WI38 (cell line): Measurements from ENCODE around the gene NUP58.

Experiments
- H3K4me3 ChIP-seq: 2 replicates; pipeline ENCODE4 v1.5.1; 2011; ENCODE audit warnings: low read depth, mild to moderate bottlenecking, control low read depth, low read length
- CTCF ChIP-seq: IDR thresholded peaks from 2 replicates; pipeline ENCODE4 v1.5.1; 2012; ENCODE audit warnings: low read depth, mild to moderate bottlenecking, control low read depth, low read length

The NUP58 gene

GRCh38 chr13:25329706-25330105 lies 28.3 kb downstream of the NUP58 start:
- no peak for TF ChIP-seq CTCF
- H3K4me3 ChIP-seq = no peak overlapping the region

GRCh38 chr13:25330541-25330940 lies 29.1 kb downstream of the NUP58 start:
- H3K4me3 ChIP-seq = no peak overlapping the region
- no peak for TF ChIP-seq CTCF

- H3K4me3 ChIP-seq = no peak overlapping the region
- no peak for TF ChIP-seq CTCF
Measured at GRCh38 chr13:25335856-25336255, 34.4 kb downstream of the NUP58 start.

- no peak overlapping the region for H3K4me3 ChIP-seq
- TF ChIP-seq CTCF = no peak
Measured at GRCh38 chr13:25345576-25345975, 44.2 kb downstream of the NUP58 start.

GRCh38 chr13:25347151-25347550 lies 45.7 kb downstream of the NUP58 start:
- TF ChIP-seq CTCF = no peak
- no peak overlapping the region for H3K4me3 ChIP-seq

GRCh38 chr13:25351404-25351803 lies 50.0 kb downstream of the NUP58 start:
- TF ChIP-seq CTCF = no peak

GRCh38 chr13:25352230-25352629 lies 50.8 kb downstream of the NUP58 start:
- H3K4me3 ChIP-seq = no peak overlapping the region
- no peak for TF ChIP-seq CTCF

More at GRCh38 chr13:25351404-25351803, 50.0 kb downstream of the NUP58 start:
- no peak overlapping the region for H3K4me3 ChIP-seq
